ACC112 (cell line): Measurements from ENCODE around the gene HS3ST5.

ENCODE experiments used
- H2AFZ ChIP-seq: fragments of 200-600 bp; sonication (generic); one replicate; pipeline ENCODE4 v1.6.0; 2017; ENCODE audit warnings: antibody characterized with exemption, low read length; ENCODE audit not compliant: unreplicated experiment
- H3K27ac ChIP-seq: fragments of 200-600 bp; sonication (generic); 2 replicates; pipeline ENCODE4 v1.5.1; 2014; ENCODE audit warnings: low read depth, mild to moderate bottlenecking, antibody characterized with exemption, low read length, moderate library complexity
- H3K27me3 ChIP-seq: fragments of 200-600 bp; sonication (generic); 2 replicates; pipeline ENCODE4 v1.6.1; 2014; ENCODE audit warnings: mild to moderate bottlenecking, antibody characterized with exemption, low read length, moderate library complexity, mixed read lengths; ENCODE audit not compliant: insufficient read depth
- H3K36me3 ChIP-seq: fragments of 200-600 bp; sonication (generic); 2 replicates; pipeline ENCODE4 v1.6.1; 2016; ENCODE audit warnings: mild to moderate bottlenecking, antibody characterized with exemption, low read length, moderate library complexity, mixed read lengths; ENCODE audit not compliant: insufficient read depth
- H3K4me1 ChIP-seq: fragments of 200-600 bp; sonication (generic); one replicate; pipeline ENCODE4 v1.6.1; 2016; ENCODE audit warnings: low read length, mixed read lengths; ENCODE audit not compliant: insufficient read depth, unreplicated experiment, control insufficient read depth
- H3K4me3 ChIP-seq: fragments of 200-600 bp; sonication (generic); 2 replicates; pipeline ENCODE4 v1.5.1; 2014; ENCODE audit warnings: mild to moderate bottlenecking, low read depth, low read length
- H3K79me2 ChIP-seq: fragments of 200-600 bp; sonication (generic); one replicate; pipeline ENCODE4 v1.6.0; 2016; ENCODE audit warnings: low read length; ENCODE audit not compliant: control insufficient read depth, unreplicated experiment, insufficient read depth

HS3ST5 gene

DNA sequence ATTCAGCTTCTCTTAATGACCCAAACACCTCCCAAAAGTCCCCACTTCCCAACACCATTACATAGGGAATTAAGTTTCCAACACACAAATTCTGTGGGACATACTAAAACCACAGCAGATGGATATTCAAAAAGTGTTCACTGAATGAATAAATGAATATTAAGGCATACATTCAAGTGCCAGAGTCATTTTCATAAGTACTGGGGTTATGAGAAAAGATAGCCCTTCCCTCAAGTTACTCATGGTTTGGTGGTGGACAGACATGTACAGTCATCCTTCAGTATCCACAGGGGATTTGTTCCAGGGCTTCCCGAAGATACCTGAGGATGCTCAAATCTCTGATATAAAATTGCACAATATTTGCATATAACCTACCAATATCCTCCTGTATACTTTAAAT, 50.4 kb downstream of the HS3ST5 start:
- Histone ChIP-seq H3K36me3 (no peaks in the 10 kb centered on the region), H3K4me1 (no peaks in the 10 kb centered on the region), H3K27me3 (no peaks in the 10 kb centered on the region), H2AFZ (no peak overlapping the region), H3K79me2 (no peaks in the 10 kb centered on the region), H3K4me3 (no peak overlapping the region), H3K27ac (no peak overlapping the region)

DNA sequence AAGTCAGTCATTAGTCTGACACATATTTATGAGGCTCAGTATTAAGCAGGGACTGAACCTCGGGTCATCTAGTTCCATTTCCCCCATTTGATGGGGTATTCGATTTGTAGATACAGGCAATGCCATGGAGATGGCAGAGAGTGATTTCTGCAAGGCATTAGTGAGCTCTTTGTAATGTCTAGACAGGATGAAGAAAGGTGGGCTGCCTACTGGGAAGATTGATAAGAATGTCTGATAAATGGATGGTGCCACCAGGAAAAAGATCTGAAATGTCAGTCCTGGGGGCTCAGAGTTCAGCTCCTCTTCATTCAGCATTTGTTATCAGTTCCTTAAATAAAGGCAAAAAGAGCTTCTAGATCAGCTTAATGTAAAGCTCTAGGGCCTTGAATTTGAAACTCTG, 51.4 kb downstream of the HS3ST5 start:
- Histone ChIP-seq H3K4me1 (no peaks in the 10 kb centered on the region), H3K79me2 (no peaks in the 10 kb centered on the region), H3K36me3 (no peaks in the 10 kb centered on the region), H3K4me3 (no peak overlapping the region), H3K27ac (no peak overlapping the region), H2AFZ (no peak overlapping the region), H3K27me3 (no peaks in the 10 kb centered on the region)

DNA sequence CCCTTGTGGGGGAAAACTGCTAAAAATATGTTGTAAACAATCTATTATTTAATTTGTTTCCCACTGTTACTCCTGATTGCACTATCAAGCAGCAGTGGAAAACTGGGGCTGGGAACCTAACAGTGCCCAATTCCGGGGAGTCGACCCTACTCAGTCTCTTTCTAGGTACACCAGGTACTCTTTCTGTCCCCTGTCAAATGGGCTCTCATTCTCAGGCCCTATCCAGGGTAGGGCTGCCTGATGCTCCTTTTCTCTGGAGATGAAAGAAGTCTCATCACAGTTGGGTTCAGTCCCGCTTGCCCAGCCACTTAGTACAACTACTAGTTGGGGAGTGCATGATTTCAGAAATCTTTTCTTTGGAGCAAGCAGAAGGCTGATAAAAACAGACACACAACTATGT, 52.0 kb downstream of the HS3ST5 start:
- H3K4me1 ChIP-seq: no peaks in the 10 kb centered on the region
- H3K36me3 ChIP-seq: no peaks in the 10 kb centered on the region
- H3K4me3 ChIP-seq: no peak overlapping the region
- no peaks in the 10 kb centered on the region for H3K79me2 ChIP-seq
- H2AFZ ChIP-seq: no peak overlapping the region
- no peaks in the 10 kb centered on the region for H3K27me3 ChIP-seq
- no peak overlapping the region for H3K27ac ChIP-seq

DNA sequence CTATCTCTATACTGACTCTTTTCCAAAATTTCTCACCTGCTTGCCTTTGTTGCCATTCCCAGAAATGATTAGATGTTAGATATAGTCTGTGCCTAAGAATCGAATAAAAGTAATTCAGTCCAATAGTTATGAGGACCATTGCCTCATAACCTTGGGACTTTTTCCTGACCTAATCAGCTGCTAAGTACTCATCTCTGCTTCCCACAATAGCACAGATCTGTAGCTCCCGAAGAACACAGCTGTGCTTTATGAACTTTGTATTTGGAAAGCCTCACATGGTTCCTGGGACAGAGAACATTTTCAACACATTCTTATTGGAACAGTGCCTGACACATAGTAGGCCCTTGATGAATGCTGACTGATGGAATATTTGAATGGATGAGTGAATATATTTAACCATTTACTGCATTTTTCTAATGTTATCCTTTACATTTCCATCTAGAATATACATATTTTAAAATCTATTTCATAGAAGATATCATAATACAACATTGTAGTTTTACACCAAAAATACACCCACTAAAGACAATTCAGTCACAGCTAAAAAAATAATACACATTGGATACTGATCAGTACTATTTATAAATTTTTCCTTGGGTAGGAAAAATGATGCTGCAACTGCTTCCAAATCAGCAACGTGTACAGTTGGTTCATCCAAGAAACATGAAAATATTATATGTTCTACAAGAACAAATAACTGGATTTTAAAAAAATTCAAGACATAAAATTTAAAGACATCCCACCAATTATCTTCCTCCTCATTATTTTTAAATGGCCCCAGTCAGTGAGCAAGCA, 53.9 kb downstream of the HS3ST5 start:
- Histone ChIP-seq H3K27ac (no peak overlapping the region), H3K79me2 (no peaks in the 10 kb centered on the region), H3K27me3 (no peaks in the 10 kb centered on the region), H3K4me1 (no peaks in the 10 kb centered on the region), H2AFZ (no peak overlapping the region), H3K36me3 (no peaks in the 10 kb centered on the region), H3K4me3 (no peak overlapping the region)

DNA sequence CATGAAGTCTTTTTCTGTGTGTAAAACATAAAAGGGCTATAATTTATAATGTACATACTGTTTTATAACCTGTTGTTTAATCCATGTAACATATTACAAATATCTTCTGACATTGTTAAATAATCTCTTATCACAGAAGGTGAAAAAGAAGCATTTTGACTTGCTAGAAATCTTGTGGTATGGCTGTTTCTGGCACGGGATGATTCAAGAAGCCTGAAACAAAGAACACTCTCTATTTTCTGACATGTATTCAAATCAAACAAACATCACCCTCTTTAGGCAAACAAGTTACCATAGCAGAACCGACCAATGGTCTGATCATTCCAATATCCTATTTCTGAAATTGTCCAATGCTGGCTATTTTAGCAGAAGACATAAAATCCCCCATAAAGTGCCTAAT, 55.4 kb downstream of the HS3ST5 start:
- Histone ChIP-seq H3K27me3 (0 out of 2 replicates have a peak, but pooled peaks cover 1% of the 10 kb centered on the region), H3K4me3 (no peak overlapping the region), H2AFZ (no peak overlapping the region), H3K79me2 (no peaks in the 10 kb centered on the region), H3K4me1 (no peaks in the 10 kb centered on the region), H3K27ac (no peak overlapping the region), H3K36me3 (no peaks in the 10 kb centered on the region)

DNA sequence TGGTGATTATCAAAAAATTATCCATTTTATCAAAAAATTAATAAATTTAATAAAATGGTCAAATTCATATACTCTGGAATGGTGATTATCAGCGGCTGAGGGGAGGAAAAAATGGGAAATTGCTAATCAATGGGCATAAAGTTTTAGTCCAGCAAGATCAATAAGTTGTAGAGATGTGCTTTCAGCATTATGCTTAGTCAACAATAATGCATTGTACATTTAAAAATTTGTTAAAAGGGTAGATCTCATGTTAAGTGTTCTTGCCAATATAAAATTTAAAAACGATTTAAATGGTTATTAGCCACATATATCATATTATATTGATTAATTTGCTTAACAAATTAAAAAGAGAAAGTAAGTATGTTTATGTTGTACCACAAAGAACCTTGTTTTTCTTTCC, 56.6 kb downstream of the HS3ST5 start:
- no peaks in the 10 kb centered on the region for H3K79me2 ChIP-seq
- H3K4me1 ChIP-seq: no peaks in the 10 kb centered on the region
- H3K27me3 ChIP-seq: peaks cover 3% of the 10 kb centered on the region; the same call in 1 of the 2 replicates
- no peaks in the 10 kb centered on the region for H3K36me3 ChIP-seq
- H2AFZ ChIP-seq: no peak overlapping the region
- no peak overlapping the region for H3K27ac ChIP-seq
- H3K4me3 ChIP-seq: no peak overlapping the region

DNA sequence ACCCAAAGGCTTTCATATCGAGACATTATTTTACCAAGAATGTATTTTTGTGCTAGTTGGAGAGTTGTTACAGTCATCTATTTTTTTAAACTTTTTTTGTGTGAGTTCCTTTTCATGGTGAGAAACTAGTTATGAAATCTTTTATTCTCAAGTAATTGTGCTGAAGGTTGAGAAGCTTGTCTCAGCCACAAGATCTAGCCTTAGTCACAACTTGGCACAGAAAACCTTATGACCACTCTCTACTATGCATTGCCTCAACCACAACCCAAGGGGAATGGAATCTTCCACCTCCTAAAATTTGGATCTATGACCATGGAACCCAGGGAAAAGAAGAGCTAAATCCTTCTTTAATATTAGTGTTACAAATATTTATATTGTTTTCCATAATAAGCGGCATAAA, 58.5 kb downstream of the HS3ST5 start:
- Histone ChIP-seq H3K27me3 (peaks cover 7% of the 10 kb centered on the region), H3K4me1 (no peaks in the 10 kb centered on the region), H2AFZ (no peak overlapping the region), H3K4me3 (no peak overlapping the region), H3K79me2 (no peaks in the 10 kb centered on the region), H3K36me3 (no peaks in the 10 kb centered on the region), H3K27ac (no peak overlapping the region)

DNA sequence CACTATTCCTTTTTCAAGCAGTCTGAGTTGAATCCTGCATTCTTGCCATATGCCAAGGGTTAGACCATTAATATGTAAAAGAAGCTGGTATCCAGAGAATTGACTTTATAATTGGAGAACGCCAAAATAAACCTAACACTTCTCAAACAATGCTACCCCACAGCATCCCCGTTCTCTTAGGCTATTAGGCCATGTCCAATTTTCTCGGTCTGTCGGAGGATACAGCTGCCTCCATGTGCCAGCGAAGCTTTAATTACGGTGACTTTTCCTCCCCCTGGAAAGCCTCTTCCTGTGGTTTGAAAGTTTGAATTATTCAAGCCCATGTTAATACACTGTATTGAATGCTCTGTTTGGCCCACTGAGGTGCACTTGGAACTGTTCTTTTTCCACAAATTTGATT, 60.5 kb downstream of the HS3ST5 start:
- H2AFZ ChIP-seq: no peak overlapping the region
- H3K4me3 ChIP-seq: no peak overlapping the region
- peaks cover 10% of the 10 kb centered on the region for H3K27me3 ChIP-seq

DNA sequence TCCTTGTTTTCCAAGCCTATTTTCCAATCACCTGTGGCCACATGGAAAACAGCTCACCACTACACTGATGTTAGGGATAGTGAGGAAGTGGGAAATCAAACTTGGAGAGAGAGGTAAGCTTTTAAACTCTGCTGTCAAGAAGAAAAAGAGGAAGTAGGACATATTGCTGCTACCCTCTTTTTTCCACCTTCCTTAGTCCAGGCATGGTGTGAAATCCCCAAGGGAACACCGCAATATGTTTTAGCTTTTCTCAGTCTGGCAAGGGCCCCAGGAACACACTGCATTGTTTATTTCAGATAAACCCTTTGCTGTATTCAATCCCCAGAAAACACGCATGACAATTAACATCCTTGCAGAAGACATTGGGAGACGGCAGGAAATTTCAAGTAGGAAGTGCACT, 61.3 kb downstream of the HS3ST5 start:
- H3K27me3 ChIP-seq: peaks cover 10% of the 10 kb centered on the region
- H2AFZ ChIP-seq: no peak overlapping the region
- H3K4me3 ChIP-seq: no peak overlapping the region
- no peak overlapping the region for H3K27ac ChIP-seq
- H3K4me1 ChIP-seq: no peaks in the 10 kb centered on the region
- H3K36me3 ChIP-seq: no peaks in the 10 kb centered on the region
- no peaks in the 10 kb centered on the region for H3K79me2 ChIP-seq

More for the DNA sequence above, 60.5 kb downstream of the HS3ST5 start:
- no peaks in the 10 kb centered on the region for H3K79me2 ChIP-seq
- no peaks in the 10 kb centered on the region for H3K4me1 ChIP-seq
- no peak overlapping the region for H3K27ac ChIP-seq
- no peaks in the 10 kb centered on the region for H3K36me3 ChIP-seq

DNA sequence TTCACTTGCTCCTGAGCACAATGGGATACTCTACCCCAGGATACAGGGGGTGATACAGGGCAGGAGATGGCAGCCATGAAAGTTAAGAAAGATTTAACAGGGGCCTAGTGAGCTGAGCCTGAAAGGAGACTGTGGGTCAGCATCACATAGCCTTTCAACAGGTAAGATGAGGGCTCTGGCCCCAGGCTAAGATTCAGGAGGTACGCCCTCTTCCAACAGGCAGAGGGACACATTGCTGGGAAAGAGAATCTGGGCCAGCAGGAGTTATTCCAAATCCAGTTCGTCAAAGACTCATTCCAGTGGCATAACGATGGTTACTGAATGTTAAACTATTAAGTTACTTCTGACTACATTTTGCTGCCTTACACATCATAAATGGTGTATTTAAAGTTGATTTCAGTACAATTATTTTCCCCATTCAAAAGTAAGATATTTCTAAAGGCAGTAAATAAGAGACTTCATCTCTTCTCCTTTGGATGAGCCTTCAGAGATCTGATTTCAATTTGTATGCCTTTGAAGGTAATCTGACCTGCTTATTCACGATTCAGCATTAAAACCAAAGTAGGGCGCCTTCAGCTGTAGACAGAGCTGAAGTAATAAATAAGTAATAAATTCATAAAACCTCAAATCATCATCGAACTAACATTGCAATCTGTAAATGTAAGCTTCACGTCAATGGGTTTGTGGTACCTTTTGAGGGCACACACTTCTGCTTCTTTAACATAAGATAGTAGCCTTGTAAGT, 62.4 kb downstream of the HS3ST5 start:
- no peaks in the 10 kb centered on the region for H3K79me2 ChIP-seq
- peaks cover 10% of the 10 kb centered on the region for H3K27me3 ChIP-seq
- no peak overlapping the region for H2AFZ ChIP-seq
- H3K4me3 ChIP-seq: no peak overlapping the region
- H3K4me1 ChIP-seq: no peaks in the 10 kb centered on the region
- no peaks in the 10 kb centered on the region for H3K36me3 ChIP-seq
- H3K27ac ChIP-seq: no peak overlapping the region

DNA sequence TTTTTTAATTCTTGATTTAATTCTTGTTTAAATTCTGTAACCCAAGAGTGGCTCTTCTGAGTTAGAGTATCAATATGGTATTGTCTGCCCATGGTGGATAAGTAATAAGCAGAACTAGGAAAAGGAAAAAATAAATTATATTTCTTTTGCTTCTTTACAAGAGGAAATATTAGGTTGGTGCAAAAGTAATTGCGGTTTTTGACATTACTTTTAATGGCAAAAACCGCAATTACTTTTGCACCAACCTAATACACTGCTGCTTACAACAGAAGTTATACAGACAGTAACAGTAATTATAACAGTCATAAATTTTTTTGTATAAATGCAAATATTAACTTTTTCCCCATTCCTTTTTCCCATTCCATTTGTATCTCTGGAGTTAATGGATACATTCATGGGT, 65.6 kb downstream of the HS3ST5 start:
- H3K36me3 ChIP-seq: no peaks in the 10 kb centered on the region
- no peak overlapping the region for H2AFZ ChIP-seq
- H3K4me1 ChIP-seq: no peaks in the 10 kb centered on the region
- H3K27ac ChIP-seq: no peak overlapping the region
- no peak overlapping the region for H3K4me3 ChIP-seq
- peaks cover 8% of the 10 kb centered on the region for H3K27me3 ChIP-seq
- no peaks in the 10 kb centered on the region for H3K79me2 ChIP-seq
